KMS-11 (cell line): ENCODE results near the gene BFAR.

Experiments used
- H2AFZ ChIP-seq: fragments of 200-600 bp; sonication (generic); 2 replicates; pipeline ENCODE4 v1.6.1; 2016; ENCODE audit warnings: antibody characterized with exemption, mixed run types, low read depth
- H3K27ac ChIP-seq: fragments of 200-600 bp; sonication (generic); 2 replicates; pipeline ENCODE4 v1.6.1; 2016; ENCODE audit warnings: mild to moderate bottlenecking, mixed run types
- H3K27me3 ChIP-seq: fragments of 200-600 bp; sonication (generic); 2 replicates; pipeline ENCODE4 v1.6.1; 2017; ENCODE audit warnings: mild to moderate bottlenecking, low read depth, mixed run types, moderate library complexity; ENCODE audit not compliant: insufficient read depth
- H3K36me3 ChIP-seq: fragments of 200-600 bp; sonication (generic); 2 replicates; pipeline ENCODE4 v1.6.1; 2017; ENCODE audit warnings: mild to moderate bottlenecking, mixed run types; ENCODE audit not compliant: insufficient read depth
- H3K4me1 ChIP-seq: fragments of 200-600 bp; sonication (generic); 2 replicates; pipeline ENCODE4 v1.6.1; 2016; ENCODE audit warnings: mild to moderate bottlenecking, low read depth, mixed run types; ENCODE audit not compliant: poor library complexity, severe bottlenecking
- H3K4me2 ChIP-seq: fragments of 200-600 bp; sonication (generic); 2 replicates; pipeline ENCODE4 v1.7.0; 2016; ENCODE audit warnings: mild to moderate bottlenecking, mixed run types
- H3K4me3 ChIP-seq: fragments of 200-600 bp; sonication (generic); IDR thresholded peaks from 2 replicates; pipeline ENCODE4 v1.6.1; 2017; ENCODE audit warnings: low read depth, low read length, mixed read lengths; ENCODE audit not compliant: insufficient read depth
- H3K79me2 ChIP-seq: fragments of 200-600 bp; sonication (generic); 2 replicates; pipeline ENCODE4 v1.6.1; 2016; ENCODE audit warnings: low read depth, mixed run types; ENCODE audit not compliant: insufficient read depth
- H3K9ac ChIP-seq: fragments of 200-600 bp; sonication (generic); 2 replicates; pipeline ENCODE4 v1.6.1; 2016; ENCODE audit warnings: mild to moderate bottlenecking, mixed run types
- H4K20me1 ChIP-seq: fragments of 200-600 bp; sonication (generic); 2 replicates; pipeline ENCODE4 v1.6.1; 2016; ENCODE audit warnings: mild to moderate bottlenecking, mixed run types; ENCODE audit not compliant: insufficient read depth
- CTCF ChIP-seq: fragments of 200-600 bp; sonication (generic); conservative IDR thresholded peaks from 2 replicates; pipeline ENCODE4 v1.6.1; 2017; ENCODE audit warnings: low read depth, mild to moderate bottlenecking, antibody characterized with exemption, low read length, moderate library complexity, mixed read lengths

BFAR gene

DNA sequence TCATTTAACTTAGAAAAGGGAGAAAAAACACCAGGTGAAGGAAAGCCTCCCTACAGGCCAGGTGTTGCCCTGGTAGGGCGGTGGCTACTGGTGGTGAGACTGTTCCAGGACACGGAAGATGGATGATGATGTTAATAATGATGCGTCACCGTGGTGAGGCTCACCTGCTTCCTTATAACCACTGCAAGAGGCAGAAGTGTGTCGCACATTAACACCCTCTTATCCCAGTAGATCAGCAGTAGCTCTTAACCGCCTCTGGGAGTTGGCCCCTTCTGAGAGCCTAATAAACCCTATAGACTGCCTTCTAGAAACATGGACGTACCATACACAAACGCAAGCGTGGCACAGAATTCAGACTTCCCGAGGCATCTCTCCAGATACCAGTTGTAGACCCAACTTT lies 7.8 kb downstream of the BFAR start:
- peaks cover 9% of the 10 kb centered on the region; the same call in 1 of the 2 replicates for H3K36me3 ChIP-seq
- H2AFZ ChIP-seq = no peak overlapping the region
- no peaks in the 10 kb centered on the region for H3K27me3 ChIP-seq
- H3K27ac ChIP-seq = no peak overlapping the region
- H3K4me3 ChIP-seq = no peak overlapping the region
- H4K20me1 ChIP-seq = no peaks in the 10 kb centered on the region; the same call in 1 of the 2 replicates
- H3K9ac ChIP-seq = no peak overlapping the region
- H3K79me2 ChIP-seq = peaks cover 75% of the 10 kb centered on the region
- no peak for TF ChIP-seq CTCF
- no peaks in the 10 kb centered on the region for H3K4me1 ChIP-seq
- H3K4me2 ChIP-seq = no peak overlapping the region

- peaks cover 68% of the 10 kb centered on the region for H3K79me2 ChIP-seq
- no peak overlapping the region for H3K9ac ChIP-seq
- H3K4me1 ChIP-seq = no peaks in the 10 kb centered on the region
- no peak overlapping the region for H3K27ac ChIP-seq
- H4K20me1 ChIP-seq = no peaks in the 10 kb centered on the region
- no peak overlapping the region for H2AFZ ChIP-seq
- peaks cover 9% of the 10 kb centered on the region; the same call in 1 of the 2 replicates for H3K36me3 ChIP-seq
- H3K27me3 ChIP-seq = no peaks in the 10 kb centered on the region
- TF ChIP-seq CTCF = no peak
- no peak overlapping the region for H3K4me3 ChIP-seq
- no peak overlapping the region for H3K4me2 ChIP-seq
Observed at GRCh38 chr16:14641206-14641605, 8.5 kb downstream of the BFAR start.

DNA sequence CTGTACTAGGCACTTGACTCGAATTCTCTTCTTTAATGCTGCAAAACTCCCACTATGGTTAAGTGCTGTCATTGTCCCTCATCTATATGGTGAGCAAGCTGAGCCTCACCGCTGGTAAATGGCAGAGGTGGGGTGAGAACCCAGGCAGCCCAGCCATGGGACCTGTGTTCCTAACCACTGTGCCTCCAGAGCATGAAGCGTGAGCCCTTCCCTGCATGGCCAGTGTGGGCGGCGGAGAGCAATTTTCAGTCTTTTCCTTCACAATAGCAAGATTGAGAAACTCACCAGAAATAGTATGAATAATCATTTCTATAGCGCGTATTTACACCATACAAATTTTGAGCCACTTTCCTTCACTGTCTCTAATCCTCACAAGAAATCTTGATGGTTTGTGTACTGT lies 9.2 kb downstream of the BFAR start:
- Histone ChIP-seq H2AFZ (no peak overlapping the region), H3K4me2 (no peak overlapping the region), H3K27me3 (no peaks in the 10 kb centered on the region), H3K36me3 (peaks cover 9% of the 10 kb centered on the region; the same call in 1 of the 2 replicates), H3K27ac (no peak overlapping the region), H3K4me3 (no peak overlapping the region), H4K20me1 (no peaks in the 10 kb centered on the region), H3K4me1 (no peaks in the 10 kb centered on the region), H3K79me2 (peaks cover 65% of the 10 kb centered on the region), H3K9ac (no peak overlapping the region)
- no peak for TF ChIP-seq CTCF

GRCh38 chr16:14649816-14650215 lies 17.1 kb downstream of the BFAR start:
- TF ChIP-seq CTCF = no peak
- Histone ChIP-seq H3K9ac (no peak overlapping the region), H3K4me2 (no peak overlapping the region), H3K79me2 (0 out of 2 replicates have a peak, but pooled peaks cover 4% of the 10 kb centered on the region), H4K20me1 (no peaks in the 10 kb centered on the region), H3K27ac (no peak overlapping the region), H3K4me1 (no peaks in the 10 kb centered on the region), H2AFZ (no peak overlapping the region), H3K4me3 (no peak overlapping the region), H3K36me3 (peaks cover 12% of the 10 kb centered on the region; the same call in 1 of the 2 replicates), H3K27me3 (no peaks in the 10 kb centered on the region)
